Stimulated activated CD4-positive, alpha-beta T cell treated with anti-CD3 and anti-CD28 coated beads, Interleukin-15, amount 100 ng/mL, for 48 hours (primary cell): ENCODE measurements around the gene TPK1.
"Not testable (repeated sequence)": the region's sequence is repeated elsewhere in the genome, so short reads cannot be mapped to it uniquely, and the experiment has no call there.

Source experiments
- DNase-seq, 2 donors: peaks; one replicate each; pipeline ENCODE4 v3.0.0-alpha.2; 2020; ENCODE audit warnings: low read depth in 2 of 2

TPK1 gene

GRCh38 chr7:144629598-144629997, 206.3 kb downstream of the TPK1 start:
- no peak for DNase-seq

DNA sequence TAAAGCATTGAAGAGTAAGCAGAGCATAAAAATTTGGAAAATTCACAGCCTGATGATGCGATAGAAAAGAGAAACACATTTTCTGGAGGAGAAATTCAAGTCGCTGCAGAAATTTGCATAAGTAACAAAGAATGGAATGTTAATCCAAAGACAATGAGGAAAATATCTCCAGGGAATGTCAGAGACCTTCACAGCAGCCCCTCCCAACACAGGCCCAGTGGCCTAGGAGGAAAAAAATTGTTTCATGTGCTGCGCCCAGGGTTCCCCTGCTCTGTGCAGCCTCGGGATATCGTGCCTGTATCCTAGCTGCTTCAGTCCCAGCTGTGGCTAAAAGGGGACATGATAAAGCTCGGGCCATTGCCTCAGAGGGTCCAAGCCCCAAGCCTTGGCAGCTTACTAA, 206.8 kb downstream of the TPK1 start:
- DNase-seq, result no peak

- DNase-seq, result no peak
These were observed 207.7 kb downstream of the TPK1 start for GRCh38 chr7:144628176-144628575.

DNA sequence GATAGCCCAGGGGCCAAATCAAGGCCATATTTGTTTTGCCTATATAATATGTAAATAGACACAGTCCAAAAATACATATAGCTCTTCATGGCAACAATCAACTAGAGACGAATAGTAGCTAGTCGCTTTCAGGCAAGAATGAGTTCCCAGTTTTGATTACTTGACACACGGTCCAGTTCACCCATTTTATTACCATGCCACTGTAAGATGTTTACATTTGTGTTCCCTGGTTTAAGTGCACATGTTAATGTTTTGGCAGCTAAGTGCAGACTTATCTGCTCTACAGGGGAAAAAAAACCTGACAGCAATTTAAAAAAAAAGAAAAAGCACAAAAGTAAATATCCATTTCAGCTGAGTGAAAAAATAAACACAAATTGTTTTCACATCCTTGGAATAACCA, 213.1 kb downstream of the TPK1 start:
- DNase-seq, result no peak

DNA sequence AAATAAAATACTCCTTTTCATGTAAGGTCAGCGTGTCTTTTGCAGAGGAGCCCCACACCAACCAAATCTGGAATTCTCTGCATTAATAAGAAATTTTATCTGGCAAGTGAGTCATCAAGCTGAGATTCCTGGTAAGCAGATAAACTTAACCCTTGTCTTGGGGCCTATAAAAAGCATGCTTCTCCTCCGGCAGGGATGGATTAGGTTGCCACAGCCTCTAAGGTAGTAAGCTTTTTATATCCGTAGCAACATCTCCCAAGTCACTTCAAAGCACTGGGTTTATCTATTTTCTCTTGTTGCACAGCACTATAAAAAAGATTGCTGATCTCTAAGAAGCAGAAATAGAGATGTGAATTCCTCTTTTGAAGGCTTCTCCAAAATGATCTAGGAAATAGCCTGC, 229.6 kb downstream of the TPK1 start:
- DNase-seq, result no peak

- no peak for DNase-seq
These were observed 238.9 kb downstream of the TPK1 start for GRCh38 chr7:144596953-144597352.

GRCh38 chr7:144594580-144594979, 241.3 kb downstream of the TPK1 start:
- DNase-seq, result no peak

DNA sequence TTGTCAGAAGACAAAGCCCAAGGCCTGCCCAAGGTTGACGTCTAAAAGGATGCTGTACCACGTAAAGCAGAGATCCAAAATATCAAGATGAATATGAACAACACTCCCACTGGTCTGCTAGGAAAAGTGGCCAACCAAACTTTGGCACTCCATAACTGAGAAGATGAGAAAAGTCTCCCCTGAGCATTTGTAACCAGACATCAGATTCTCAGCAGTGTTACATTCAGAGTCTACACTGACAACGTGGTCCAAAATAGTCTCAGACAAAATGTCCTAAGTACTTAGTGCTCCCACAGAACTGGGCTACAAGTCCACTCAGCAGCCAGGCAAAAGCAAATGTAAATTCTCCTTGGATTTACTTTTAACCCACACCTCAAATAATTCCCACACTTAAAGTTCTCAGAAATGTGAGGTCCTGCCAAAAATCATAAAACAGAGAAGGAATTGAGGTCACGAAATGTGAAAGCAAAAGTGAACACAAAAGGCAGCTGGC, 247.2 kb downstream of the TPK1 start:
- DNase-seq, result no peak

DNA sequence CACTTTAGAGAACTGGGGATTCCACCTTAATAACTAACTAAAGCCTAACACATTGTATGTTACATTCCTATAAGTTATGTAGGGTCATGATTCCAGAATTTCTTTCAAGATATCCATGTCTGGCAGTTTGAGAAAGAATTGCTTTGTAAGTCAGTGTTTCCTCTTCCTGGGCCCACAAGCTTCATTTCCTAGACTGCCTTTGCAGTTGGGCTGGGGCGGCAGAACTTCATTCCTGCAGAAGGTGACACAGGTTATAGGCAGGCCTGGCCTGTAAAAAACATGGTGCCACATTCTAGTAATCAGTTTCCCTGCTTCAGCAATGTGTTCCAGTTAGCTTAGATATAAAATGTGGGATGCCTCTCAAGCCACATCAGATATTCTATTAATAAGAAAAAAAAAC, 248.2 kb downstream of the TPK1 start:
- DNase-seq, result no peak

DNA sequence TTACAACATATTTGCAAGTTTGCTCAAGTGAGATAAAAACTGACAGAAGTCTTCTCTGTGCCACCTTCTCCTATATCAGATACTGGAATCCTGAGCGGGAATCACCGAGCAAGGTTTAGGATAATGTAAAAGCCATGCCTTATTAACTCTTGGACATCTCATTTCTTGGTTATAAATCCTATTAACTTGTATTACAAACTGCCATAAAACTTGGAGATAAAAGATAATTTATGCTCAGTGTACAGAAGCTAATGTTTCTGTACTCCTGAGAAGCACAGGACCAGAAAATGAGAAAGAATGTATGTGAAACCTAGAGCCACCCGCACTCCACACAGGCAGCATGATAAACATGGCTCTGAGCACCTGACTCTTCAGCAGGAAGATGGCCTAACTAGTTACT, 251.1 kb downstream of the TPK1 start:
- DNase-seq, result no peak

GRCh38 chr7:144579687-144580086, 256.2 kb downstream of the TPK1 start:
- DNase-seq, result no peak

DNA sequence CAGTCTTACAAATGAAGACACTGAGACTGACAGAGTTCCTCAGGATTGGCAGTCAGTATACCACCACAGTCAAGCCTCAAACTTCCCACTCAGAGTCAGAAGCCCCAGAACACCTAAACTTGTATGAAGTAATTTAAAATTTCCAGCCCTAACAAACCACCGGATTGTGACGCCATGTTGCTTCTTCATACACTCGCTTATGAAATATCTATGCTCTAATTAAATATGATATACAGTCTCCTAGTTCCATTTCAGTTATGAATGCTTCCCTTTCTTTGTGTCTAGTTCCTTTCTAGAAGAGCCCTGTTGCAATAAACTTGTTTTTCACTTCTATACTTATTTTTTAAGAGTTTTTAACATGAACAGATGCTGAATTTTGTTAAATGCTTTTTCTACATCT, 260.4 kb downstream of the TPK1 start:
- no peak for DNase-seq

DNA sequence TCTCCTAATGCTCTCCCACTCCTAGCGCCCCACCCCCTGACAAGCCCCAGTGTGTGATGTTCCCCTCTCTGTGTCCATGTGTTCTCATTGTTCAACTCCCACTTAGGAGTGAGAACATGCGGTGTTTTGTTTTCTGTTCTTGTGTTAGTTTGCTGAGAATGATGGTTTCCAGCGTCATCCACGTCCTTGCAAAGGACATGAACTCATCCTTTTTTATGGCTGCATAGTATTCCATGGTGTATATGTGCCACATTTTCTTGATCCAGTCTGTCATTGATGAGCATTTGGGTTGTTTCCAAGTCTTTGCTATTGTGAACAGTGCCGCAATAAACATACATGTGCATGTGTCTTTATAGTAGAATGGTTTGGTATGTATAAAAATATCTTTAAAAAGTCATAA, 261.1 kb downstream of the TPK1 start:
- DNase-seq, result not testable (repeated sequence)

DNA sequence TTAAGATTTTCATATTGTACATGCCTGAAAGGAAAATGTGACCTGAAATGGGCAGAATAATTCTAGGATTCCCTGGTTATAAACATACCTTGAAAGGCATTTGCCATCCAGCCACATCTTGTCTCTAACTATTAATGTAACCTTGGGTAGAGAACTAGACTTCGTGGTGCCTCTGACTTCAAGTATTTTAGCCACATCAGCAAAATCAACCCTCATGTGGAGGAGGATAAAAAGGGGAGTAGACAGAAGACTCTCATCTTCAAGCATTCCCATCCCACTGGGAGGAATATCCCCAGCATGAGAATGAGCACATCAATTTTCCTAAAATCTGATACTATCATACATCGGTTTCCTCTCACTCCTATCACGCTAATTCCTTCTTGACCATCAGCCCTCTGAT, 267.6 kb downstream of the TPK1 start:
- DNase-seq, result no peak

- DNase-seq, result no peak
These were observed 270.3 kb downstream of the TPK1 start for GRCh38 chr7:144565586-144565985.

DNA sequence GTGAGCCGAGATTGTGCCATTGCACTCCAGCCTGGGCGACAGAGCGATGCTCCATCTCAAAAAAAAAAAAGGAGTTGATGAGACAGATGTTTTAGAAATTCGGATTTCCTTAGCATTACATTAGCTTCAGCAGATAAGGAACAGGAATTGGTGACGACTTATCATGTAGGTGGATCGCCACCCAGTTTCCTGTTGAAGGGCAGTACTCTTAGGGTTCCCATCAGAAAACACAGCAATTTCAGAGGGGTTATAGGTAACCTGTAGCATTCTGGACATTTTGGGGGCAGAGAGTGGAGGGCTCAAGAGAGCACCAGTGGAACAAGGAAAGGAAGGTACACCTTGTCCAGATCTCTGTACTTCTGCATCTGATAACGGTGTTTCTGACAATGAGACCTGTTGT, 286.0 kb downstream of the TPK1 start:
- DNase-seq, result no peak

DNA sequence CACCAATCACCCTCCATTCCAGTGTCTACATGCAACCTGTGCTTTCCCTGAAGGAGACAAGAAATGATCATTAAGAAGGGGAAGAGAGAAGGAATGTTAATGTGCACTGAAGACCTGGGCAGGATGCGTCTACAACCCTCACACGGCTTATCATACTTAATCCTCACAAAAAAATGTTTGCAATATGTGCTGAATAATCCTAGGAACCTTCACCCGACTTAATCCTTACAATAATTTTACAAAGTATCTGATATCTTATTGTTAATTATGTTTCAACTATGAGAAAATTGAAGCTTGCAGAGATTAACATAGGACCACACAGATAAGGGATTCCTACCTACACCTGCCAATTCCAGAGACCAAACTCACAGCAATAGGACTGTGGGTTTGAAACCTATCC, 287.3 kb downstream of the TPK1 start:
- no peak for DNase-seq

- no peak for DNase-seq
These were observed 288.0 kb downstream of the TPK1 start for GRCh38 chr7:144547888-144548287.

- no peak for DNase-seq
These were observed 289.1 kb downstream of the TPK1 start for GRCh38 chr7:144546782-144547181.

DNA sequence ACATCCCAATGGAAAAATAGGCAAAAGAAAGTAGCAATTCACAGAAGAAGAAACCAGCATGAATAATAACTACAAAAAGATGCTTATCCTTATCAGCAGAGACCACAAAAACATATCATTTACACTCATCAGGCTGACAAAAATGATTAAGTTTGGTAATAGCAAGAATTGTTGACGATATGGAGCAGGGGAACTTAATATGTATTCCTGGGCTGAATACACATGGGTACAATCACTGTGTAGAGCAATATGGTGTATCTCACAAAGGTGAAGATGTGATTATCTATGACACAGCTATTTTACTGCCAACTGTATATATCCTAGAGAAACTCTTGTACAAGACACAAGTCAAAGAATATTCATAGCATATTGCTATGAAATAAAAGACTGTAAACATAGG, 290.5 kb downstream of the TPK1 start:
- no peak for DNase-seq

- no peak for DNase-seq
These were observed 301.0 kb downstream of the TPK1 start for GRCh38 chr7:144534655-144535395.

GRCh38 chr7:144534196-144534595, 301.7 kb downstream of the TPK1 start:
- no peak for DNase-seq

GRCh38 chr7:144531181-144531580, 304.7 kb downstream of the TPK1 start:
- DNase-seq, result no peak
